ENCODE data around the gene CCND1.

GRCh38 chr11:69683764-69684333 is 42.9 kb downstream of the CCND1 start:
- TF ChIP-seq POLR2A (IDR thresholded peaks at IDR 0.05), result no peak
- no peak for TF ChIP-seq EP300 (IDR thresholded peaks at IDR 0.05)
- TF ChIP-seq CTCF (IDR thresholded peaks at IDR 0.05), result no peak
